Adrenal gland (tissue), 12 donors: ENCODE results near the gene PDHX. TPM values are rescaled to one million over a fixed set of nuclear protein-coding genes. Genes with fewer than 3 reads are reported as not detected.
A peak's percentile ranks its signal among the peaks of the same experiment; 100 is the strongest.

Experiments used
- DNase-seq, 7 donors: peaks; one replicate each; pipeline ENCODE4 v3.0.0-alpha.2; 2019 to 2020
- H3K27ac ChIP-seq, 5 donors: fragments of 200-600 bp; sonication (generic) in 4 of 5; 1 replicate in 3 of 5; 2 replicates in 2 of 5; pipeline versions ENCODE4 v1.5.1 to v1.8.0; 2016 to 2020; ENCODE audit warnings: mild to moderate bottlenecking in 1 of 5
- H3K27me3 ChIP-seq: fragments of 200-600 bp; 2 replicates; pipeline ENCODE4 v1.8.0; 2021
- H3K36me3 ChIP-seq, 2 donors: fragments of 200-600 bp; replicated peaks in 1 of 2; 1 replicate in 1 of 2; 2 replicates in 1 of 2; pipeline versions ENCODE4 v1.5.1 to v1.8.0; 2018 to 2022
- H3K4me1 ChIP-seq, 2 donors: fragments of 200-600 bp; replicated peaks in 1 of 2; 1 replicate in 1 of 2; 2 replicates in 1 of 2; pipeline versions ENCODE4 v1.5.1 to v1.8.0; 2018 to 2021
- H3K4me3 ChIP-seq, 4 donors: fragments of 200-600 bp; sonication (generic) in 3 of 4; one replicate each; pipeline ENCODE4 v1.5.1; 2016 to 2018
- H3K9me3 ChIP-seq, 3 donors: fragments of 200-600 bp; sonication (generic) in 1 of 3; replicated peaks in 1 of 3; 1 replicate in 2 of 3; 2 replicates in 1 of 3; pipeline versions ENCODE4 v1.5.1 to v1.8.0; 2016 to 2021
- CTCF ChIP-seq, 6 experiments: fragments of 450-650 bp in 4 of 6; fragments of 200-600 bp in 2 of 6; sonication (generic) in 1 of 6; IDR thresholded peaks; 1 replicate in 5 of 6; 2 replicates in 1 of 6; pipeline versions ENCODE4 v1.5.1 to v1.8.0; 2016 to 2021; ENCODE audit warnings: antibody characterized with exemption in 6 of 6, mild to moderate bottlenecking in 2 of 6, moderate library complexity in 1 of 6
- POLR2A ChIP-seq, 2 donors: fragments of 450-650 bp; IDR thresholded peaks; one replicate each; pipeline ENCODE4 v1.6.1; 2017; ENCODE audit warnings: antibody characterized with exemption in 2 of 2, mild to moderate bottlenecking in 2 of 2, moderate library complexity in 1 of 2
- WGBS, 4 donors: extraction: QIAGEN DNeasy Blood & Tissue Kit in 2 of 4; methylation state at CpG; one replicate each; pipeline versions ENCODE4 v1.1.5 to v1.1.7; 2013 to 2017; 5-methylcytosine and 5-hydroxymethylcytosine counted together
- intact Hi-C, 2 donors: fragments of 100-400 bp; cut with DNase I; formaldehyde crosslinking; loops; one replicate each; pipeline versions ENCODE4 v1.14.1 to v1.15.0; 2022 to 2023
- polyA plus RNA-seq, 3 donors: library from polyadenylated mRNA; stranded (reverse); fragments of 200-250 nt in 2 of 3; fragments of 350-450 nt in 1 of 3; fragmentation: Illumina TruSeq in 1 of 3; extraction: RNeasy Lipid Tissue Mini Kit (QIAGEN cat#74804) in 1 of 3; gene quantifications; one replicate each; pipeline ENCODE4 v1.2.3, GENCODE V29; 2013 to 2014
- total RNA-seq, 9 donors: library from RNA; depleted of rRNA in 4 of 9; stranded (reverse); fragments of >200 nt in 4 of 9; fragments of 120-200 nt in 1 of 9; fragmentation: NEBNext Ultra II Directional in 1 of 9; extraction: Animal tissue kit (Norgen Biotek cat#: 25700) in 1 of 9; gene quantifications; one replicate each; pipeline versions ENCODE4 v1.1.0 to v1.2.4, GENCODE V29; 2013 to 2023
- donor health status: healthy with polysubstance abuse.
- donor health status: Bipolar disorder and iron deficiency.
- donor health status: DM: yes; HTN: yes; CAD: no.
- donor health status: DM: no; HTN: no; CAD: no.
- donor health status: DM: no; HTN: no; CAD: no.
- donor health status: DM: yes; HTN: yes; CAD: no.

The PDHX gene
- total and polyA plus RNA-seq, 12 donors, result 13.9 to 98.4 (median 45.6) TPM

GRCh38 chr11:34940026-34940677 is 23.7 kb downstream of the PDHX start:
- Histone ChIP-seq H3K4me3 (no peak overlapping the region), H3K27ac (no peak overlapping the region), H3K27me3 (no peaks in the 10 kb centered on the region), H3K9me3 (no peaks in the 10 kb centered on the region), H3K36me3 (no peaks in the 10 kb centered on the region), H3K4me1 (peaks cover 0 to 16% of the 10 kb centered on the region in 2 donors)
- 75 to 83% (median 81%) methylated on average over 4 of the region's 4 CpGs for WGBS, 4 donors
- intact Hi-C loops, result no loop called here
- TF ChIP-seq CTCF (IDR thresholded peaks at IDR 0.05) (no peak), POLR2A (IDR thresholded peaks at IDR 0.05) (no peak)
- DNase-seq, result no peak

DNA sequence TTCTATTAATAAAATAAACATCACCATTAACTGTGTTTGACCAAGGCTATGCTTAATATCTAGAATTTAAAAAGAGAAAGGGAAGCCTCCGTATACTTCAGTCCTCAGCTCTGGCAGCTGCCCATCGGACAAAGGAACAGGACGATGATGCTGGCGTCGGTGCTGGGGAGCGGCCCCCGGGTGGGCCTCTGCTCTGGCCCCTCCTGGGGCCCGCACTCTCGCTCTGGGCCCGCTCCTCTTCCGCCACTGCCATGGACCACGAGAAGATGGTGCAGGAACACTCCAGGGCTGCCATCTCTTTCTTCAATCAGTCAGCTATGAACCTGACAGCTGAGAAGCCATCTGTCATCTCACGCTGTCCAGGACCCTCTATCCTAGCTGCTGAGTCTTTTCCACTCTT is 25.3 kb downstream of the PDHX start:
- no peaks in the 10 kb centered on the region for H3K27me3 ChIP-seq
- H3K4me3 ChIP-seq, result no peak overlapping the region
- intact Hi-C loops, result no loop called here
- no peak overlapping the region for H3K27ac ChIP-seq
- H3K4me1 ChIP-seq, result peaks cover 0 to 16% of the 10 kb centered on the region in 2 donors
- H3K9me3 ChIP-seq, result no peaks in the 10 kb centered on the region
- no peaks in the 10 kb centered on the region for H3K36me3 ChIP-seq
- 95 to 98% (median 98%) methylated on average over 13 of the region's 13 CpGs for WGBS, 4 donors
- no peak for DNase-seq
- TF ChIP-seq CTCF (IDR thresholded peaks at IDR 0.05) (no peak), POLR2A (IDR thresholded peaks at IDR 0.05) (no peak)

DNA sequence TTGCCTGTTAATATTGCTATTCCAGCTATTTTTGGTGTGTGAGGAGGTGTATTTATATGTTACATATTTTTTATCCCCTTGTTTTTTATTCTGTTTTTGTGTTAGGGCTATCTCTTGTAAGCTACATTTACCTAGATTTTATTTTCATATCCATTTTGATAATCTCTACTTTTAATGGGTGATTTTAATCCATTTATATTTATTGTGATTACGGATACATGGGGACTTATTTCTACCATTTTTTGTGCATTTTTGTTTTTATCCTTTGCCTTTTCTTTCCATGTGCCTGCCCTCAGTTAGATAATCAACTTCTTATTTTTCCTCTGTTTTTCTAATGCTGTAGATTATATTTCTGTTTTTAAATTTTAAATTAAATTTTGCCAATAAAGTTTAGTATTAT is 28.3 kb downstream of the PDHX start:
- 95 to 100% (median 96%) methylated on average over 1 of the region's 1 CpG for WGBS, 4 donors
- H3K4me1 ChIP-seq, result peaks cover 7 to 19% of the 10 kb centered on the region in 2 donors
- no peak for TF ChIP-seq POLR2A (IDR thresholded peaks at IDR 0.05)
- TF ChIP-seq CTCF (IDR thresholded peaks at IDR 0.05), result no peak
- no peaks in the 10 kb centered on the region for H3K9me3 ChIP-seq
- intact Hi-C loops, result no loop called here
- no peak overlapping the region for H3K27ac ChIP-seq
- H3K27me3 ChIP-seq, result no peaks in the 10 kb centered on the region
- H3K36me3 ChIP-seq, result no peaks in the 10 kb centered on the region
- H3K4me3 ChIP-seq, result no peak overlapping the region
- DNase-seq, result no peak

- peak in 3 of 7 donors; percentile 29 to 42 (median 33) for DNase-seq
These were observed 32.3 kb downstream of the PDHX start for GRCh38 chr11:34948696-34949095.

More at GRCh38 chr11:34948696-34949095, 32.3 kb downstream of the PDHX start:
- TF ChIP-seq CTCF (IDR thresholded peaks at IDR 0.05), result no peak
- no peaks in the 10 kb centered on the region for H3K9me3 ChIP-seq
- intact Hi-C loops, result no loop called here
- H3K27me3 ChIP-seq, result no peaks in the 10 kb centered on the region
- H3K4me3 ChIP-seq, result no peak overlapping the region
- H3K27ac ChIP-seq, result peak overlapping the region in 3 of 5 donors; percentile 51 to 69 (median 55)
- no peaks in the 10 kb centered on the region for H3K36me3 ChIP-seq
- peaks cover 7 to 17% of the 10 kb centered on the region in 2 donors for H3K4me1 ChIP-seq
